HuH-7.5 (cell line): Measurements from ENCODE around the gene BICC1.
"Not testable (repeated sequence)": the region's sequence is repeated elsewhere in the genome, so short reads cannot be mapped to it uniquely, and the experiment has no call there.

Experiments
- DNase-seq: peaks from one replicate; pipeline ENCODE4 v3.0.0; 2011; ENCODE audit warnings: low spot score

Gene BICC1

DNA sequence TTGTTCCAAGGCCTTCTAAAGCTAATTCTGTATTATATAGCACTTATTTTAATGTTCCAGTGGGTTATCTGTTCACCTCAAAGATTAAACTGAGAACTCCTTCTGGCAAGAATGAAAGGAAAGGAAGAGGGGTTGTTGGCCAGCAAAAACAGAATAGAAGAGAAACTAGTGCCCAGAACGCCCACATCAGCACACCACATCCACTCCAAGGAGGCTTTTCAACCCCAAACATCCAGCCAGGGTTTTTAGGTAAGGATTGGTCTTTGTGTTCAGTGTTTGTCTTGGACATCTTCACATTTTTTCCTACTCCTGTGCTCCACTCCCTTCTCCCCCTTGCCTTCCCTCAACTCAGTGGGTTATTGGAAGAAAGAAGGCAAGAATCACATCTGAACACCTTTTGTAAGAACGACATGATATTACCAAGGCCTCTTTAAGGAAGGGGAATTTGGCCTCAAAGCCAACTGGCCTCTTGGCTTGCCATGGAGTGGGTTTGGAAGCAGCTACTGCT lies 55.8 kb downstream of the BICC1 start:
- DNase-seq, result no peak

- no peak for DNase-seq
Measured at GRCh38 chr10:58570307-58570723, 57.6 kb downstream of the BICC1 start.

DNA sequence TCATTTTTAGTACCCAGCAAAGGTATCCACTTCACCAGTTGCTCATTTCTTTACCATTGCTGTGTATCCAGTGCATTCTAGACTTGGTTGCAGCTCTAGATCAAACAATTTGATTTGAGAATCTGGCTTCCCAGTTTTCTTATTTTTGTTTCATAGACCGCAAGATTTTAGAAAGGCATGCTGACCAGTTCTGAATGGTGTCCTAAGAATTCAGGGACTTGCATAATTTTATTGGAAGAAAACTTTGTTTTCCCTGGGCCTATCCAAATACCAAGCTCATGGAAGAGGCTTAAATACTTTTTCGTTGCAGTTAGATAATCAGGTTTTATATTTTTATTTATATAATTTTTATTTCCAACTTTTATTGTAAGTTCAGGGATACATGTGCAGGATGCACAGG lies 58.3 kb downstream of the BICC1 start:
- no peak for DNase-seq

- DNase-seq, result no peak
Measured at GRCh38 chr10:58573144-58573543, 60.5 kb downstream of the BICC1 start.

DNA sequence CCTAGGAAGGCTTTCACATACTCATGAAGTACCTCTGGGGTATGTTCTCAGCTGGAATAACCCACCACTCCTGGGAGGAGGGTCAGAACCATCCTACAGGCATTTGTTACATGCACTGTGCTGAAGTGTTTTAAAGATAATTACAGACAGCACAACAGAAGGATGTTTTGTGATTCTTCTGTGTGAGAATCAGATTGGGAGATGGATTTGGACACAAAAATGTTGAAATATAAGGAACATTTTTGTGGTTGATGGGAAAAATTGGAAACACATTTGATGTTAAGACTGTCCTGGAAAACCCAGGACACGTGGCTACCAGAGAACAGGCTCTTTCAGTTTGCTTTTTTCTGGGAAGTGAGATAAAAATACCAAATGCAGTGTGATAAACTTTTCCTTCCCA lies 61.4 kb downstream of the BICC1 start:
- no peak for DNase-seq

GRCh38 chr10:58575491-58575890 lies 62.8 kb downstream of the BICC1 start:
- no peak for DNase-seq

DNA sequence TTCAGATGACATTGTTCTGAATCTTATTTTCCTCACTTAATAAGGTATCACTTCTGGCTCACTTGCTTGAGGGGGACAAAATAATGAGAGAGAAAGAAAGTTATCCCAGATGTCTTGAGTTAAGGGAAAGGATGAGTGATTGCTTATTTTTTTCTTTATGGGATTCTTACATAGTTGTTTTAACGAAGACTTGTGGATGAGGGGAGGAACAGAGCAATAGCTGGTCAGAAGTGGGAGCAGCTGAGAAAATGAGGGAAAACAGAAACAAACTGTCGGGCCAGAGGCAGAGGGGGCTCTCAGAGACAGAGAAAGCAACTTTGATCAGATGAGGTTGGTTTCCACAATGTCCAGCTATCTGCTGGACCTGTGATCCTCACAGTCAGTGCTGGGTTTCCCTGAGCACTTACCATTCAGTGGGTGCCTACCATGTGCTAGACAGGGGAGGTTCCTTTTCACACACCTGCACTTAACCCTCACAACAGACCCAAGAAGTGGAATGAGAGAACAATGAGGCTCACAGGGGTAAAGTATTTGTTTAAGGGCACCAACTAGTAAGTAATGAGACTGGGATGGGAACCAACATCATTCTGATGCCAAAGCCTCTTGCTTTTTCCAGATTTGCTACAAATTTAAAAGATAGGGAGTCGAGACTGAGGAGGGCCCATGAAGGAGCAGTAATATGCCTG lies 64.2 kb downstream of the BICC1 start:
- DNase-seq, result no peak

DNA sequence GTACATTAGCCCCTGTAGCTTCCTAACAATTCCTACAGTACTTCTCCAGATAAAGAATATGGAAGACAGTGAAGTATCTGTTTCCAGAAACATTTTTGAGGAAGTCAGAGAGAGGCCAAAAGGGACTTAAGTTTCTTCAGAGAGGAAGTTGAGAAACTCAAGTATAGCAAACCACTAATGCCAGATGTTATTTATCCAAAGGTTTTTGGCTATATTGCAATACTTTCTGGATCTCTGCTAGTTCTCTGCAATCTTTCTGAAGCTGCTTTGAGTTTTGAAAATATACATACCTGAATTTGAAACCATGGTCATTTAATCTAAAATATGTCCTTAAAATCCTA lies 64.7 kb downstream of the BICC1 start:
- DNase-seq, result no peak

DNA sequence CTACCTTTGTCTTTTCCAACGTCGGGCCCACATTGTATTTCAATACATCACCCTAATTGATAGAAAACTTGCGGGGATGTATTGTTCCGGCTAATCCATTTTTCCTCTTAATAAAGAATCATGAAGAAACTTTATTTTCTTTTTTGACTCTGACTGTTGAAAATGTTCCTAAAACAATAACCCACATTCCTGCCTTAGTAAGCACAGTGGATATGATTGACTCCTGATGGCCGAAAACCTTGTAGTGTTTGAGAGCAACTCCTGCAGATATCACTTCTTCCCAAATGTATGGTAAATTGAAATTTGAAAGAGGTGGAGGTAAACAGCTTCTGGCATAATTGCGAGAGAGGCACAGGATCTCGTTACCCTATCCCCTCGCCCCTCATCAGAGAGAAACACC lies 65.7 kb downstream of the BICC1 start:
- no peak for DNase-seq

- no peak for DNase-seq
Measured at GRCh38 chr10:58579011-58579655, 66.5 kb downstream of the BICC1 start.

DNA sequence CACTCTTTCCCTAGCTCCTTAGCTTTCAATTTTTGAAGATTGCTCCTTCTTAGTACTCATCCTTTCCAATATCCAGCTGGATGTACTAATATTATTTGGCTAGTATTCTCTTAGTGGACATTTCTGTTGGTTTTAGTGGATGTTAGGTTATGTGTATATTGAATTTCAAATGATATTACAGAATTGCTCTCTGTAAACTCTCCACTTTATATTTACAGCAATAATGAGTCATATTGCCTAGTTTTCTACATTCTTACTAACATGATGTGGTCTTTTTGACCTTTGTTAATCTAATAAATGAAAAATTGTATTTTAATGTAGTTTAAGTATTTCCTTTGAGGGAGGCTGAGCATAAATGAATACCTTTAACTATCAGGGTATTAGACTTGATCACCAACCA lies 69.4 kb downstream of the BICC1 start:
- no peak for DNase-seq

DNA sequence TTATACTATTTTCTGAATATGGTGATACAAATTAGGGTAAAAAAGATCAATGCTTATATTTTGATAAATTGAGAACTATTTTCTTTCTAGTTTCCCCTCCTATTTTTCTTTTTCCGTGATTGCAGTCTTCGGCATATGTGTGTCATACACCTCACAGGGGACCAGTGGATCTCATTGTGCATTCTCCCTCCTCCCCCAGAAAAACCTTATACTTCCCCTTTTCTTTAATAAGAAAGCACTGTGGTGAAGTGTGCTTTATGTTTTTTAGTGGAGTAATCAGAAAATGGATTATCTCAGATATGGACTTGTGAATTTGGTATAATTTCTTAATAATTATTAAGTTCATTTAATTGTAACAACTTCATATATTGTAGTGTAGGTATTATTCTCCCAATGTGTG lies 72.8 kb downstream of the BICC1 start:
- DNase-seq, result no peak

DNA sequence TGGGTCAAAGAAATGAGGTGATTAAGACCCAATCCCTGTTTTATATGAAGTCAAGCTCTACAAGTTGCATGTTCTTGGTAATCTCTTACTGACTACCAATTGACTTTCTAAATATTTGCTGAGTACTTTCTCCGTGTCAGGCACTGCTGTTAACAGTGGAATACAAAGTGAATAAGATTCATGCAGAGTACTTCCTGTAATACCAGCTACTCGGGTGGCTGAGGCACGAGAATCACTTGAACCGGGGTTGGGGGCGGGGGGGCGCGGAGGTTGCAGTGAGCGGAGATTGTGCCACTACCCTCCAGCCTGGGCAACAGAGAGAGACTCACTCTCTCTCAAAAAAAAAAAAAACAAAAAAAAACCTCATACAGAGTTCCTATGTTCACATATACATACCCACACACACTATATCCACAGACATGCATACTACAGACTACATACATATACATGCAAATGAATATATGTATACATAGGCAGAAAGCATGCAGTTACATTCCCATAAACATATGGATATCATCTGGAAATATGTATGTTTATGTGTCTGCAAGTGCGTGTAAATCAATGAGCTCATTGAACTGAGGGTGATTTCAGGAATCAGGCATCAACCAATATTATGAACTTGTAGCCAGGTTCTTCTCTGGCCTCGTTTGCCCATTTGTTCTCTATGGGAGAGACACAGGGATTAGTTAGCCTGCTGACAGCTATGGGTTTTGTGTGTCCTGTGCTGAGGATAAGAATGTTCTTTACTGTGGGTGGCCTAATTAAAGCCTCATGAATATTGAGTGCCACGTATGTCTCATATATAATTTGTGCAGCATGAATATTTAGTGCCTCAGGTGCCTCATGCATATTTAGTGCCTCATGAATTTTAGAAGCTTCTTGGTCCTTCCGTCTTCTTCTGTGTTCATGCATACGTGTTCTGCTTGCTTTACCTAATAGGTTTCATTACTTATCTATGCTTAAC lies 73.9 kb downstream of the BICC1 start:
- DNase-seq, result no peak

- no peak for DNase-seq
Measured at GRCh38 chr10:58587676-58588075, 75.0 kb downstream of the BICC1 start.

GRCh38 chr10:58588673-58589265 lies 76.1 kb downstream of the BICC1 start:
- no peak for DNase-seq

DNA sequence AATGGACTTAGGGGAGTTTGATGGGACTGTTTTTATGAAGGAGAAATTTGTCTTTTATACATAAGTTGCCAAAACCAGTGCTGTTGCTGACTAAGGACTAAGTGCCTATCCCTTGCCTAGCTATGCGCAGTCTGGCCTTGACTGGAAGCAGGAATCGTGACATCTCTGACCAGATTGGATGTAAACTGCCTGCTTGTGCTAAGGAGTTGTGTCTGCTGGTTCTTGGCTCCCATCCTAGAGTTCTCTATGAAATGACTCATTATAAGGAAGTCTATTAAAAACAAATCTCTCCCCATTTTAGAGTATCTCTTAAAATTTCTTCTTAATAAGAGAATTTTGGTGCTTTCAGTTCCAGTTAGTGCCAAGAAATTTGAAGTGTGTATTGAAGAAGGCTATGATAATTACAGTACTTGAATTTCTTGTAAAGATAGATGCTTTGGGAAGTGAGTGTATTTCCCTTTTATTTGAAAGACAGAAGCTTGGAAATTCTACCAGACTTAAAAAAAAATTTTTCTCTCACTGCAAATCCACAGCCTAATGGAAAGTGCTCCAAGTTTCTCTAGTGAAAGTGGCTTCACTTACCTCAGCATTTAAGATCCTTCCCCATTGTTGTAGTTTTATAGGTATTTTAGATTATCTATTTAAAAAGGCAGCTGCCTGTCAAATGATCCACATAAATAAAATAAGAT lies 77.6 kb downstream of the BICC1 start:
- DNase-seq, result no peak

DNA sequence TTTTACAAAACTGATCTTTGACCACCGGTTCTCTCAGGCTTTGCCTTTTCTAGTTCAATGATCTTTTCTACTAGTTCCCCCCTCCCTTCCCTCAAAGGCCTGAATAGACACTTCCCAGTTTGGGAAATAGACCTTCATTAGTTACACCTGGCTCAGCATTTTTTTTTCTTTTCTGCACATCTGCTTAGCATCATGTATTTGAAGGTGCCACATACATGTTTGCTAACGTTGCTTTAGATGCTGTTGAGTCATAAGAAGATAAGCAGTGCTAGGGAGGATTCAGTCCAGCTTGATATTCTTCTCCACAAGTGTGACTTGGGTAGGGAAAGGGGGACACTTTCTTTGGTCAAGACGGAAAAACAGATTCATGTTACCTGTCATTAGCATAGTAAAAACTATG lies 78.3 kb downstream of the BICC1 start:
- DNase-seq, result no peak

DNA sequence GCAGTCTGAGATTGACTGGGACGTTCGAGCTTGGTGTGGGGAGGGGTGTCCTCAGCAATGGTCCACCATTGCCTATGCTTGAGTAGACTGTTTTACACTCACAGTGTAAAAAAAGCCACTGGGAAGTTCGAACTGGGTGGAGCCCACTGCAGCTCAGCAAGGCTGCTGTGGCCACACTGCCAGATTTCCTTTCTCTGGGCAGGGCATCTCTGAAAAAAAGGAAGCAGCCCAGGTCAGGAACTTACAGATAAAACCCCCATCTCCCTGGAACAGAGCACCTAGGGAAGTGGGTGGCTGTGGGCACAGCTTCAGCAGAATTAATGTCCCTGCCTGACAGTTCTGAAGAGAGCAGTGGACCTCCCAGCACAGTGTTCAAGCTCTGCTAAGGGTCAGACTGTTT lies 80.3 kb downstream of the BICC1 start:
- no peak for DNase-seq

DNA sequence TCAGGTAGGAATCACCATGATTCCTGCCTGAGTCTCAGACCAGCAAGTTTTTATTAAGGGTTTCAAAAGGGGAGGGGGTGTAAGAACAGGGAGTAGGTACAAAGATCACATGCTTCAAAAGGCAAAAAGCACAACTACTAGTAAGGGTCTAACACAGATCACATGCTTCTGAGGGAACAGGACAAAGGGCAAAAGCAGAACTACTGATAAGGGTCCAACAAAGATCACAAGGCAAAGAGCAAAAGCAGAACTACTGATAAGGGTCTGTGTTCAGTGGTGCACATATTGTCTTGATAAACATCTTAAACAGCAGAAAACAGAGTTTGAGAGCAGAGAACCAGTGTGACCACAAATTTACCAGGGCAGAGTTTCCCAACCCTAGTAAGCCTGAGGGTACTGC lies 84.5 kb downstream of the BICC1 start:
- not testable (repeated sequence) for DNase-seq

DNA sequence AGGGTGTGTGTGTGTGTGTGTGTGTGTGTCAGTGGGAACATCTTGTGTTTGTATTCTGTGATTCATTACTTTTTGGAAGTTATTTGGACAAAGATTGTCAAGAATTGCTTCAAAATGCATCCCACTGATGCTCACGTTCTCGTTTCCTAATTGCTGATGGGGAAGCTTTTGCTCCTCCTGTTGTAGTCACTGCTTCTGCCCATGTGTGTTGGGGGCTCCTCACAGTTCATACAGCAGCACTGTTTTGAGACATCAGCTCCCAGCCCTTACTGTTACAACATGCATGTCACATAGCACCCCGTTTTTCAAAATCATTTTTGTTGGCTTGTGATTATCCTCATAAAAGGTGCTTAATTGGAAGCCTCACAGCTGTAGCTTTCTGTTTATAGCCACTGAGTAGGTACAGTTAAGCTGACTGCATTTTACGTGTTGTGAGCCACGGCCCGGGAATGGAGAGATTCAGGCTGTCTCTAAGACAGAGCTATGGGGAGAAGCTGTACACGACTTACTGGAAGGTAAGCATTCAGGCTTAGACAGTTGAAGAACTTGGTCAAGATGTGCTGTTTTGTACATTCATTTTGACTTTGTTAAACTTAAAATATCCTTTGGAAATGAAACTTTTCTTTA lies 87.4 kb downstream of the BICC1 start:
- no peak for DNase-seq

GRCh38 chr10:58608351-58608750 lies 95.7 kb downstream of the BICC1 start:
- DNase-seq, result no peak
